Renal cortical epithelial cell (primary cell): Measurements from ENCODE around the gene SOD3. TPM values are rescaled to one million over a fixed set of nuclear protein-coding genes. Genes with fewer than 3 reads are reported as not detected.
A peak's percentile ranks its signal among the peaks of the same experiment; 100 is the strongest.

Source experiments
- DNase-seq: peaks from one replicate; pipeline ENCODE4 v3.0.0-alpha.2; 2011; ENCODE audit warnings: low read depth
- total RNA-seq: library from RNA; depleted of rRNA; stranded (reverse); fragments of >200 nt; gene quantifications from 2 replicates; pipeline ENCODE4 v1.2.3, GENCODE V29; 2014

Gene SOD3, protein sequence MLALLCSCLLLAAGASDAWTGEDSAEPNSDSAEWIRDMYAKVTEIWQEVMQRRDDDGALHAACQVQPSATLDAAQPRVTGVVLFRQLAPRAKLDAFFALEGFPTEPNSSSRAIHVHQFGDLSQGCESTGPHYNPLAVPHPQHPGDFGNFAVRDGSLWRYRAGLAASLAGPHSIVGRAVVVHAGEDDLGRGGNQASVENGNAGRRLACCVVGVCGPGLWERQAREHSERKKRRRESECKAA
- total RNA-seq, result 1.9 and 21.1 TPM in 2 replicates

DNA sequence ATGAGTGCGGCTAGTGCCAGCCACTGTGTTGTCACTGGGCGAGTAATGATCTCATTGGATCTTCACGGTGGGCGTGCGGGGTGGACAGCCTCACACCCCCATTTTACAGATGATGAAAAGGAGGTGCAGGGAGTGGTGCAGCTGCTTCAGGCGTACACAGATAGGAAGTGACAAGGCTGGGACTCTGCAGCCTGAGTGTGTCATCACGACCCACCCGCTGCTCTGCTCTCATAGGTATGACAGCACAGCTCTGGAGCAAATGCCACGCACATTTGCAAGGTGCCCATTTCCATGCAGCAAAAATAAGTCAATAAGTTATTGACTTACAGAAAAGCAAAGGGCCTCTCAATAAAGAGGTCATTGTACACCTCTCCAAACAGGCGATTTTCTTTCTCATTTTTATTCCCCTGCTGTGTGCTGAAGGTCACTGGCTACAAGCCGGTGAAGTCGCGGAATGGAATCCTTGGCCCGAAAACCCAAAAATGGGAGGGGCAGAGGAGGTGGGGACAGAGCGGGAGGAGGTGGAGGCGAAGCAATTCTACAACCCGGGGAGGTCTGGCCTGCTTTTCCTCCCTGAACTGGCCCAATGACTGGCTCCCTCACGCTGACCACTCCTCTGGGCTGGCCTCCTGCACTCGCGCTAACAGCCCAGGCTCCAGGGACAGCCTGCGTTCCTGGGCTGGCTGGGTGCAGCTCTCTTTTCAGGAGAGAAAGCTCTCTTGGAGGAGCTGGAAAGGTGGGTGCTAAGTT is at the start of gene SOD3:
SOD3 (plus strand) TSS at position 658 of the 750 bp plus-strand sequence. CDS start 3,949 bp downstream, outside the sequence.
- peak; percentile 85 for DNase-seq

- DNase-seq, result peak; percentile 96
Observed at GRCh38 chr4:24747234-24747975, 48.0 kb upstream of the SOD3 start.

GRCh38 chr4:24748023-24748422 is 47.4 kb upstream of the SOD3 start:
- DNase-seq, result no peak

- DNase-seq, result no peak
Observed at GRCh38 chr4:24748758-24749350, 46.5 kb upstream of the SOD3 start.

DNA sequence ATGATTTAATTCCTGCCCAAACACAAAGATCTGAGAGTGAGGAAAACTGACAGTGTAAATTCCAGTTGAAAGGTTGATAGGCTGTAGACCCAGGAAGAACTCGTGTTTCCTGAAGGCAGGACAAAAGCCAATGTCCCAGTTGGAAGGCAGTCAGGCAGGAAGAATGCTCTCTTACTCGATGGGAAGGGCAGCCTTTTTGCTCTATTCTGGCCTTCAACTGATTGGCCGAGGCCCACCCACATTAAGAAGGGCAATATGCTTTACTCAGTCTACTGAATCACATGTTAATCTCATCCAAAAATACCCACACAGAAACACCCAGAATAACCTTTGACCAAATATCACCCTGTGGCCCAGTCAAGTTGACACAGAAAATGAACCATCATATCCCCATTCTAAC is 45.3 kb upstream of the SOD3 start:
- no peak for DNase-seq

DNA sequence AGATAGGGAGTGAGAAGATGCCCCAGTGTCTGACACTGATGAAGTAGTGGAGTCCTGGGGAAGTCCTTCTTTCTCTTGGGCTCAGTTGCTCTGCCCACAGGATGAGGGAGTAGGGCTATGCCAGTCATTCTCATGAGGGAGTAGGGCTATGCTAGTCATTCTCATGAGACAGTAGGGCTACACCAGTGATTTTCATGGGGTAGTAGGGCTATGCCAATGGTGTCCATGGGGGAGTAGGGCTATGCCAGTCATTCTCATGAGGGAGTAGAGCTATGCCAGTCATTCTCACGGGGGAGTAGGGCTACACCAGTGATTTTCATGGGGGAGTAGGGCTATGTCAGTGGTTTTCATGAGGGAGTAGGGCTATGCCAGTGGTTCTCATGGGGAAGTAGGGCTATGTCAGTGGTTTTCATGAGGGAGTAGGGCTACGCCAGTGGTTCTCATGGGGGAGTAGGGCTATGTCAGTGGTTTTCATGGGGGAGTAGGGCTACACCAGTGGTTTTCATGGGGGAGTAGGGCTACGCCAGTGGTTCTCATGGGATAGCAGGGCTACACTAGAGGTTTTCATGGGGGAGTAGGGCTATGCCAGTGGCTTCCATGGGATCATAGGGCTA is 43.3 kb upstream of the SOD3 start:
- DNase-seq, result no peak

DNA sequence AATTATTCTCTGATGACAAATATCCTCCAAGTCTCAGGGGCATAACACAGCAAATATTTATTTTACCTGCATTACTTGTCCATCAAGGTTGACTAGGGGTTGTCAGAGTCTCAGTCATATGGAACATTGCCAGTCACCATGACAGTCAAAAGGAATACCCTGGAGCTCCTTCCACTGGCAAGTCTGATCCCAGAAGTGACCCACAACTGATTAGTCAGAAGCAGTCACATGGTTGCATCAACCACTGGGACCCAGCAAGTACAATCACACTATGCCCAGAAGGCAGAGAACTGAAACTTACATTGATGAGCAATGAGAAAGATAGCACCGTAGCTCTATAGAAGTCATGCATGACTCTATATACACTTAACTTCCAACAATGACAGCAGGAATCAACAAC is 41.9 kb upstream of the SOD3 start:
- DNase-seq, result peak; percentile 92

DNA sequence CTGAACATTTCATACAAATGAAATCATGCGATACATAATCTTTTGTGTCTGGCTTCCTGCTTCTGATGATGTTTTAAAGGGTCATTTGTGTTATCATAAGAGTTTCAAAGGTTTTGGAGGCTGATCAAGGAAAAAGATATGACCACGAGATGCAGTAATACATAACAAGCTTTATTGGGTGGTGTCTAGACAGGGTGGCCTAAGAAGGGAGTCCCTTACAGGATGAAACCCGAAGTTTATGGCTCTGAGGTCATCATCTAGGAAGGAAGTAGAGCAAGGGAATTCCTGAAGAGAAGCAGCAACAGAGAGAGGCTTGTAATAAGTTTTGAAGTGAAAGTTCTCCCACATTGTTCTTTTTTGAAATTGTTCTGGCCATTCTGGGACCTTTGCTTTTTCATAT is 40.8 kb upstream of the SOD3 start:
- DNase-seq, result no peak

DNA sequence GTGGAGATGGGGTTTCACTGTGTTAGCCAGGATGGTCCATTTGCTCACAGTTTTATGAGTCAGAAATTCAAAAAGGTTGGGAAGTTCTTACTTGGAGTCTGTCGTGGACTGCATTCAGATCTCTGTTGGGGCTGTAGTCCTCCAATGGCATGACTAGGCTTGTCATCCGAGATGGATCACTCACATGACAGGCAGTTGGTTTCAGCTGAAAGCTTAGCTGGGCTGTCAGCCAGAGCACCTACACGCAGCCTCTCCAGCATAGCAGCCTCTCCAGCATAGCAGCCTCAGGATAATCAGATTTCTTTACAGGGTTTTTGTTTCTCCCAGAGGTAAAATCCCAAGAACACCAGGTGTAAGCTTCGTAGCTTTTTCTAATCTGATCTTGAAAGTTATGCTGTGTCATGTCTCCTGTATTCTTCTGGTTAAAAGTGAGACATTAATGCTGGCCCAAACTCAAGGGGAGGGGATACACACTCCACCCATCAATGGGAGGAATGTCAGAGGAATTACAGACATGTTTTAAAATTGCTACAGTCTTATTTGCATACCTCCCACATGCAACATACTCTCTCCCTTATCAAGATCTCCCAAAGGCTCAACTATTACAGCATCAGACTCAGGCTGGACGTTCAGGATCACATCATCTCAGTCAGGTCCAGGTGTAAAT is 31.6 kb upstream of the SOD3 start:
- peak; percentile 91 for DNase-seq

DNA sequence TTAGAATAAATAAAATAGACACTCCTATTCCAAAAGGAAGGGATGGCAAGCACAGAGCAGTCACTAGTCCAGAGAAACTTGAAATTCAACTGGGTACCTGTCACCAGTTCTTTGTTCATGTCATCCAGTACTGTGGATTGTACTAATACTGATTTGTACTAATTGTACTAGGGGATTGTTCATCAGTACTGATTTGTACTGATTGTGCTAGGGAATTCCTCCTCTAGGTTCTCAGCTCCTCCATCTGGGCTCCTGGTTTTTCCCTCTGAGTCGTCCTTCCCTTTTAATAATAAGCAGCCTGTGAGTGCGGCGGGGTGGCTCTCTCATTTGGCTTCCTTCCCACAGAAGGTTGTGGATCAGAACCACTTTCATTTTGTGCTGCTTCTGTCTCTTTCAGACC is 31.0 kb upstream of the SOD3 start:
- DNase-seq, result no peak

- no peak for DNase-seq
Observed at GRCh38 chr4:24765376-24765988, 29.9 kb upstream of the SOD3 start.

GRCh38 chr4:24768006-24768405 is 27.4 kb upstream of the SOD3 start:
- no peak for DNase-seq

- no peak for DNase-seq
Observed at GRCh38 chr4:24768604-24769003, 26.8 kb upstream of the SOD3 start.

GRCh38 chr4:24769571-24769970 is 25.8 kb upstream of the SOD3 start:
- DNase-seq, result no peak

DNA sequence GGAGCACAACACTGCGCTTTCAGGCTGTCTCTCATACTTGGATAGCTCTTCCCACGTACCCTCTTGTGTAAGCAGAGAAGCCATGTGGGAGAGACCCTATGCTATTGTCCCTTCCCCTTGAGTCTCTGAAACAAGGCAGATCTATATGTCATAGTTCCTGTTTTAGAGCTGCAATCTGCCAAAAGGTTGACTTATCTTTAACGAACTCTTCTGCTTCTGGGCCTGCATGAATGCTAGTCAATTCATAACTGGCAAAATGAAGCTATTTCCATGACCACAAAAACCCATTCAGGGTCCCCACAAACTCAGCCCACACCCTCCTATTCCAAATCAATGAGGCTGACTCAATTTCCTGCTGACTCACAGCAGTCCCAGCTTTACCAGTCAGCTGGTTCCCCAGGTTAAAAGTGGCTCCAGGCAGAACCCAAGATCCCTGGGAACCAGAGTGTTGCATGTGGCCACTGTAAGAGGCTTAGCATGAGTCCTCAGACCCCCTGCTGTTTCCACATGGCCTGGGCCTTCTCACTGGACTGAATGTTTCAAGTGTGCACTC is 25.3 kb upstream of the SOD3 start:
- DNase-seq, result peak; percentile 94

DNA sequence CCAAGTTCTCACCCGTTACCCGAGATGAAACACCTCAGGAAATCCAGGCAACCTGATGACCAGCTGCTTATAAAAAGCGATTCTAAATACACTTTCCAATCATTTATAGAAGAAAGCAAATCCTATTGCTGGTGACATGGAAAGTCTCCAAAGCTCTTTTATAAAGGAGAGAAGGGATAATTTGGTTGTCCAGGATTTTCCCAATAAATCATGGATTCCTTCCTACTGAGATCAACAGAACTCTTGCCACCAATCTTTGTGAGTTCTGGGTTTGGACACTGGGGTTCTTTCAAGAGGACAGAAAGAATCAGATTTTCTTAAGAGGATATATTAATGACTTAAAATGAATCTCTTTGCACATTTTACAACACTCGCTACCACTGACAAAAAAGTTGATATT is 24.7 kb upstream of the SOD3 start:
- no peak for DNase-seq

DNA sequence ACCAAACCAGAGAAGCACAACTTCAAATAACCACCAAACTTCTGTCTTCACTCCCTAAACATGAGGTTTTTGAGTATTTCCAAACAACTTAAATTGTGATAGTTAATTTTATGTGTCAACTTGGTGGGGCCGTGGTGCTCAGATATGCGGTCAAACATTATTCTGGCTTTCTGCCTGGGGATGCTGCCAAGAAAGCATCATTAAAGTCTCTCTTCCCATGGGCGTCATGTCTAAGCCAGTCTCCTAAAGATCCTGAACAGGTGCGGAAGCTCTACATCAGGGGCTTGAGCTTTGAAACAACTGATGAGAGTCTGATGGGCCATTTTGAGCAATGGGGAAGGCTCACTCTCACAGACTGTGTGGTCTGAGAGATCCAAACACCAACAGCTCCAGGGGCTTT is 24.1 kb upstream of the SOD3 start:
- DNase-seq, result no peak

- DNase-seq, result no peak
Observed at GRCh38 chr4:24772061-24772705, 23.2 kb upstream of the SOD3 start.

GRCh38 chr4:24772952-24773351 is 22.4 kb upstream of the SOD3 start:
- DNase-seq, result no peak

GRCh38 chr4:24774452-24774851 is 20.9 kb upstream of the SOD3 start:
- peak; percentile 88 for DNase-seq
